ENCODE results near the gene CBFA2T3.

Gene CBFA2T3

DNA sequence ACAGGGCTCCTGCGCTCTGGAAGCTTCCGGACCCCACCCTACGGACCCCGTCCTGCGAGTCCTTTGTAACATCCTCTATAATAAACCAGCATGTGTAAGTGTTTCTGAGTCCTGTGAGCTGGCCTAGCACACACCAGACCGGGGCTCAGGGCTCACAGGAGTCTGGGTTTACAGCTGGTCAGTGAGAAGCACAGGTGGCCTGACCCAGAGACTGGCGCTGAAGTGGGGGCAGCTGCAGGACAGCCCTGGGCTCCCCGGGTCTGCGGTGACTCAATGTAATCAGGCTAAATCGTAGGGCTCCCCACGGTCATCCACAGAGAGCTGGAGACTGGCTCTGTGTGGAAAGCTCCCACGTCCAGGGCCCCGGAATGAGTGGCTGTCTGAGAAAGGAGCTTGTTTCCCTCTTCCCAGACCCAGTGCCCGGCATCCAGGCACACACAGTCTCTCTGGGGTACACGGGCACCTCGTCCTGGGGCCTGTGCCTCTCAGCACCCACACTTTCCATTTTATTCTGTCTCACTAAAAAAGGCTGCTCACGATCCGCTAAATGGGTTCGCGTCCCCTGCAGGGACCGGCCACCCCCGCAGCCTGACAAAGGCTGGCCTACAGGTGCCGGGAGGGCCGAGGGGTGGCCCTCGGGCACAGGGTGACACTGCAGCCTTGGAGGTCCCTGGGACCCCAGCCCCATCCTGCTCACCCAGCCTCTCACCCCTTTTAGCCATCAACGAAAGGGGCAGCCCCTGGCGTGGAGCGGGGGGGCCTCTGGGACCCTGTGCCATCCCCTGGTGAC lies 18.9 kb upstream of the CBFA2T3 start:
- DNase-seq (ENCODE audit: low read depth in 2 of 2), result no peak

DNA sequence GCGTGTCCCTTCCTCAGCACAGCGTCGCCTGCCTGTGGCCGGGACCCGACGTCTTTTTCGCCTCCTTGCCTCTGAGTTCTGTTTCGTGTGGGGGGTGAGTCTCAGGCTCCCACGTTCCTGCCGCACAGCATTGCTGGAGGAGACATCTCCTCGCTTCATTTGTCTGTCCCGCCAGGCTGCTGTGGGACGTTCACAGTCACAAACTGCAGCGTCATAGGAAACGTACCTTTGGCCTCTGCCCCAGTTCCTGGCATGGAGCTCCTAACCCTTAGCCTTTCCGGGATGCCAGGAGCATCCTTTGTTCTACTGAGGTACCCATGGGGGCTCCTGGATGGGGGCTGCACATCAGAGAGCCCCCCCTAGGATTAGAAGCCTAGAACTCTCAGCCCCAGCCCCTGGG lies 18.2 kb upstream of the CBFA2T3 start:
- no peak for DNase-seq (ENCODE audit: low read depth in 2 of 2)

DNA sequence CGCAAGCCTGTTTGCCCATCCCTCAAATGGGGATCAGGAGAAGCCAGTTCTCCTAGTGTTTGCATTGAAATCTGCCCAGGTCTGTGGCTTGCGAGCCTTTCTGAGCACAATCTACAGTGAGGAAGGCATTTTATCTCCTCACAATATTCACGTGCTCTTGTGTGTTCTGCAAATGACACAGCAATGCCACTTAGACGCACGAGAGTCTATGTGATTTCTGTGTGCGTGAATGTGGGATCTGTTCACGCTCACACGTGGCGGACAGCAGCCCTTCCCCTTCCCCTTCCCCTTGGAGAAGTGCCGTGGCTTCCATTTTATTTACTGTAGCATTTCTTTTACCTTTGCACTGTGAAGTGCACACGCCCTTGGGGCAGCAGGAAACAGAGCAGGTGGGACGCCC lies 17.7 kb upstream of the CBFA2T3 start:
- DNase-seq (ENCODE audit: low read depth in 2 of 2), result no peak

DNA sequence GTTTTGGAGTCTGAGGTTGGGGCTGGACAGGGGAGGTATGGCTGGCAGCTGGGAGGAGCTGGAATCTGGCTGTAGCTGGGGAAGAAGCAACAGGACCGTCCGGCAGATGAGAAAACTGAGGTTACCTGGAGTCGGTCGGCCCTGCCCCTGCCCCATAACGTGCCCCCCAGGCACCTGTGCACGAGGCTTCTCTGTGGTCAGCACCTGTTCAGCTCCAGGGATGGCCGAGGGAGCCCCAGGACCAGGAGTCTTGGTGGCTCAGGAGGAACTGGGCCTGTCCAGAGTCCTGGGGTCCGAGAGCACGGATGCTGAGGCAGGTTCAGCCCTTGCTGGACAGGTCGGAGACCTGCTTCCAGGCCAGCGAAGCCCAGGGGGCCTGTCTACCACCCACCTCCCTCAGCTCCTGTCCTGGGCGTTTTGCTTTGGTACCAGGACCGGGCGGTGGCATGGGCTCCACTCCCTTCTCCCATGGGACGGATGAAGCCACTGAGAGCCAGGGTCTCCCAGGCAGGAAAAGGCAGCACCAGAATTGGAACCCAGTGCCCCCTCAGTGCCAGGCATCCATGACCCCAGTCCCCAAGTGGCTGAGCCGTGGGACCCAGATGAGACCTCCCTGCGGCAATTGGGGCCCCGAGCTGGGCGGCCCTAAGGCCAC lies 17.1 kb upstream of the CBFA2T3 start:
- no peak for DNase-seq (ENCODE audit: low read depth in 2 of 2)

DNA sequence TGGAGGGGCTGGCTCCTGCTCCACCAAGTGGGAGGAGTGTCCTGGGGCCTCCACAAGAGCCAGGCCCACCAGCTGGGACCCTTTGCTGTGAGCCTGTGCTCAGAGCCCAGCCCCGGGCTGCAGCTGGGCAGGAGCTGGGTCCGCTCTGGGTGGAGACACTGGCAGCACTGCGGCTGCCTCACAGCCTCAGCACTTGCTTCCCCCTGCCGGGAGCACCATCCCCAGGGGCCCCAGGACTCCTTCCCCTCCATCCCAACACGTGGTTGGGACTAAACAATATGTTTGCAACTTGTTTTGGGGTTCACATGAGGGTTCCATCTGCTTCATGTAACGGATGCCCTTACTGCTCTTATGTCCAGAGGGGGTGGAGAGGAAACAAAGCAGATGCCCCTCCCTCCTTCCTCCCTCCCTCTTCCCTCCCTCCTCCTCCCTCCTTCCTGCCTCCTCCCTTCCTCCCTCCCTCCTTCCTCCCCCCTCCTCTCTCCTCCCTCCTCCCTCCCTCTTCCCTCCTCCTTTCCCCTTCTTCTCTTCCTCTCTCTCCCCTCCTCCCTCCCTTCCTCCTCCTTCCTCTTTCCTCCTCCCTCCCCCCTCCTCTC lies 16.3 kb upstream of the CBFA2T3 start:
- DNase-seq (ENCODE audit: low read depth in 2 of 2), result no peak

DNA sequence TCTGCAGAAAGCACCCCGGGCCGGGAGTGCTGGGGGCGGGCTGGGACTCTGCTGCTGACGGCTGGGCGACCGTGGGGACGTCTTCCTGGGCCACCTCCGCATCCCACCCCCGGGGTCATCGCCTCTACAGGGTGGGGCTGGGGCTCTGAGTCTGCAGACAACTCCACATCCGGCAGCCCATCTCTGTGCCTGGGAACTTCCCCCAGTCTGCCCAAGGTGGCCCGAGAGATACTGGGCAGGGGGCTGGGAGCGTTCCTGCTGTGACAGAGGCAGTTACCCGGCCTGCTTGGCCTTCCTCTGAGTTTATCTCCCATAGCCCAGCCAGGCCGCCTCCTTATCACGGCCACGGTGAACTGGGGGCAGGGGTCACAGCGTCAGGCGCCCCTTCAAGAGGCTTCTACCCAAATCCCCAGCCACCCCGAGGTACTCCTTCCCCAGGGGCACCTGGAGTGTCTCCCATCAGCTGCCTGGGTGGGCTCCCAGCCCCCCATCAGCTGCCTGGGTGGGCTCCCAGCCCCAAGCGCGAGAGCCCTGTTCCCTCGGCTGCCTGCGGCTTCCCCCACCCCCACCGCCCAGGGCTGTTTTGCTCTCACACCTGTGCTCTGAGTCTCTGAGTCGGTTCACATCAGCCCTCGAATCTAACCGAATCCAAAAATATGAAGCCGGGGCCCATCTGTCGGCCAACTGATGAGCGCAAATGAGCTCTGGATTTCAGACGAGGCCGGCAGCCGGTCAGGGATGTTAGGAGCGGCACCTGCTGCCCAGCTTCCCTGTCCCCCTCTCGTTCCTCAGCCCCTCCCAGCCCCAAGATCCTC lies 15.6 kb upstream of the CBFA2T3 start:
- DNase-seq (ENCODE audit: low read depth in 2 of 2), result no peak

DNA sequence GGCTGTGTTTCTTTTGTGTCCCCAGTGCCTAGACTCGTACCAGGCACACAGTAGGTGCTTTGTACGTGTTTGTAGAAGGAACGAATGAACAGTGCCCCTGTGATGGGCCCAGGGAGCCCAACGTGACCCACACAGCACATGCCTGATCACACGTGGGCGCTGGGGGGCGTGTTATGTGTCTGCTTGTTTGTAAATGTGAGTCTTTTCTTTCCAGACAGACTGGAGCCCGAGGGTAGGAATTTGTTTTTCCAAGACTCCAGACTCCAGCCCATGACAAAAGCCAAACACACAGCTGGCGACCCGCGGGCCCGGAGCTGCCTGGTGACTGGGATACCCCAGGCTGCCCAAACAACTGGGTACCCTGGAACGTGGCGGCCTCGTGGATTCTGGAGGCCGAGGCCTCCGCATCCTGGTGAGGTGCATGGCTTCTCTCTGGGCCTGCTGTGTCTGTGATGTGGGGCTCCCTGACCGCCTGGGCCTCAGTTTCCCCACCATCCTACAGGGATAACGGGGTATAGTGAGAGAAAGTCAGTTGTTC lies 14.9 kb upstream of the CBFA2T3 start:
- DNase-seq (ENCODE audit: low read depth in 2 of 2), result no peak

DNA sequence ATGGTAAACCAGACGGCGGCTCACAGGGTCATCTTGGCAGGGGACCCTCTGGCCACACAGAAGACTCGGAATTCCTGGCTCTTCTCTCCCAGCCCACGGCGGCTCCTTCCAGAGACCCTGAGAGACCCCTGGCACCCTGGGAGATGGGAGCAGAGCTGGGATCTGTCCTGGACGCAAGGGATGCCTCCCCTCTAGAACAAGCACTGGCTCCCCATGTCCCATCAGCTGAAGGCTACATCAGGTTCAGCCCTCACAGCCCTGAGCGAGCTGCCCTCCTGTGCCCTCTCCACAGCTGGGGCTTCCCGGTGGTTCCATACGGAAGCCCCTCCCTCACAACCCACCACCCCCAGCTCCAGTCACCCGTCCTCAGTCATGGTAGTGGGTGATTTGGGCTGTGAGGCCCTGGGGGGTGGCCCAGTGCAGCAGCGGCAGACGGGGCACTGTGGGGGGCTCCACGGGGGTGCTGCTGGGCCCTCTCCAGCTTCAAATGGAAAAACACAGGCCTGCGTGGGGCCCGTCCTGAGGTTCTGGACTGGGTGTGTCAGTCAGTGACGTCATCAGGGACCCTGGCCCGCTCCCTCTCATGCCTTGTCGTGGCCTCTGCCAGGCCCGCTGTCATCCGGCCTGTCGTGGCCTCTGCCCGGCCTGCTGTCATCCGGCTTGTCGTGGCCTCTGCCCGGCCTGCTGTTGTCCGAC lies 13.0 kb upstream of the CBFA2T3 start:
- no peak for DNase-seq (ENCODE audit: low read depth in 2 of 2)

DNA sequence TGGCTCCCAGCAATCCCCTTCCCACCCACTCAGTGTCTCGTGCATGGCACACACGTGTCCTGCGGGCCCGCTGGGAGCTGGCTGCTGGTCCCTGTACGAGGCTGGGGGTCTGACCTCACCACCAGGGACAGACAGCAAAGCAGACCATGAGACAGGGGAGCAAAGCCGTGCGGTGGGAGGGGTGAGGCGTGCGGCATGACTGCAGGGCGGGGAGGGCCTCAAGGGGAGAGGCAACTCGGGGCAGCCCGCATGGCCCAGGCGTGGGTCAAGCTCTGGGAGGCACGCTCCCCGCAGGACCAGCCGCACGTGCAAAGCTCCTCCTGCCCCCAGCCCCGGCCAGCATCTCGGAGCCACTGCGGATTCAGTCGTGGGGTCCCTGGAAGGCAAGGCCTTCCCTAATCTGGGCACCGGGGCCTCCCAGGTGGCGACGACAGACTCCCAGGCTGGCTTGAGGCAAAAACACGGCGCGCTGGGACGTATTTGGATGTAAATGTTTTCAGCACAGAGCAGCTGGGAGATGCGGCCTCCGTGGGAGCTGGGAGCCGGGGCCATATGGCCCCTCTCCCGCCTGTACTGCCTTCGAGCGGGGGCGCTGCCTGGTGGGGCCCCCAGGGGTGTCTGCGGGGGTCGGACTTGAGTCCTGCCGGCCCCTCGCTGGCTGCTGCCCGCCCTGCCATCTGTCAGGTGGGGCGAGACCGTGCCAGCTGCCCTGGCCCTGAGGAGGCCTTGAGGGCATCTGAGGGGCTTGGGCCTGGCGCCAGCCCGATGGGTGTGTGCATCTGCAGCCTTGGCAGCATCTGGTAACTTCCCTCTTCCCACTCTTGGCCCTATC lies 12.2 kb upstream of the CBFA2T3 start:
- DNase-seq (ENCODE audit: low read depth in 2 of 2), result no peak

DNA sequence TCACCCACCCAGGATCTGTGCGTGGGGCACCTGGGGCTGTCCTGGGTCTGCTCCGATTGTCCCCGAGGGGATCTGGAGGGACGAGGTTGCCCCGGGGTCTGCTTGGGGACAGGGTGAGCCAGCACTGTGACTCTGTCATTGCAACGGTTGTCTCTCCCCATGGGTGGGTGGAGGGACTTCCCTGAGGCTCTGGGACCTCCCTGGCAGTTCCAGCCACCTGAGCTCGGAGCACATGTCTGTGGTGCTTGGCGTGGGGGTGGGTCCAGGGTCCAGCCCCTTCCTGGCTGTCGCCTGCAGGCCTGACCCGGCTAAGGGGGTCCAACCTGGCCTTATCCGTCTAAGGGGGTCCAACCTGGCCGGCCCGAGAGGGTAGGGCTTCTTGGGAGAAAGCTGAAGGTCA lies 8.5 kb upstream of the CBFA2T3 start:
- no peak for DNase-seq (ENCODE audit: low read depth in 2 of 2)

DNA sequence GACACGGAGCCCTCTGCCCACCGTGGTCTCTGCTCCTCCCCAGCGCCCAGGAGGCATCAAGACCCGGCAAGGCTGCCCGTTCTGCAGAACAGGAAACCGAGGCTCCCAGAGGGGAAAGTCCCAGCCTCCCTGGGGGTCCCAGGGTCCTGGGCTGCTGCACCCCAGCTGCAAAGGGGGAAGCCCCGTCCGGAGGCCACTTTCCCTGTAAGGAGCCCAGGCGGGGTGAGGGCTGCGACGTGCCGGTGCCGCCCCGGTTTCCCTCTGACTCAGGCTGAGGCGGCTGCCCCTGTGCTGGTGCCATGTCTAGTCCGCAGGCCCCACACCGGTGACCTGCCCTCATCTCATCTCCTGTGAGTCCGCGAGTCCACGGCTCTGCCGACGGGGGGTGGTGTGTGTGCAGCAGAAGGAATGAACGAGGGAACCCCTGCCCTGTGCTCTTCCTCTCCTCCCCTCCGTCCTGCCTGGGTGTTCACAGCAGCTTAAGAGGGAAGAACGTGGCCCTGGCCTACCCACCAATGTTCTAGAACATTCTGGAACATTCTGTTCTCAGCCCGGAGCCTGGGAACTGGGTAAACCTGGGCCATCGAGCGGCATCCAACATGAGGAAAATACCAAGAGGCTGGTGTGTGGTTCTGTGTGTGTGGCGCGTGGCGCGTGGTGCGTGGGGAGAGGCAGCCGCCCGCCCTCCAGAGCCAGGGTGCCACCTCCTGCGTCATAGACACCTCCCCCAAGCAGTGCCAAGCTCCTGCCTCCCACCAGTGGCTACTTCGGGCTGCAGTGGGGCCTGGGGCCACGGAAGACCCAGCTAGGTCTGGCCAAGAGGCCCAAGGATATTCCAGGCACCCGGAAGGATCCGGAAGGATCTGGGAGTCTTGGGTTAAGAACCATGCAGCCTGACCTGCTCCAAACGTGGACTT lies 7.0 kb upstream of the CBFA2T3 start:
- no peak for DNase-seq (ENCODE audit: low read depth in 2 of 2)

DNA sequence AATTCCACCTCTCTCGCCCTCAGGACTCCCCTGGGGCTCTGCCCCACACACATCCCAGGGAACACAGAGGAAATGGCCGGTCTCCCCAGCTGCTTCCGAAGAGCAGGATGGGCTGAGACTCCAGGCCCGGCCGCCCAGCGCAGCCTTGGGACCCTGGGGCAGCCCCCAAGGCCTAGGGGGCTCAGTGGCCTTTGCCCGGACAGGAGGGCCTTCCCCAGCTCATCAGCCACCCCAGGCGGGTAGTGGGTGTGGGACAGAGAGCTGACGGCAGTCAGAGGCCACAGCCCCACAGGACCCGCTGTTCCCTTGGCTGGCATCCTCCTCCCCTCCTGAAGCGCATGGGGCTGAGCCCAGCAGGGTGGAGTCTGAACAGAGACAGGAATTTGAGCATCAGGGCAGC lies 6.2 kb upstream of the CBFA2T3 start:
- no peak for DNase-seq (ENCODE audit: low read depth in 2 of 2)

DNA sequence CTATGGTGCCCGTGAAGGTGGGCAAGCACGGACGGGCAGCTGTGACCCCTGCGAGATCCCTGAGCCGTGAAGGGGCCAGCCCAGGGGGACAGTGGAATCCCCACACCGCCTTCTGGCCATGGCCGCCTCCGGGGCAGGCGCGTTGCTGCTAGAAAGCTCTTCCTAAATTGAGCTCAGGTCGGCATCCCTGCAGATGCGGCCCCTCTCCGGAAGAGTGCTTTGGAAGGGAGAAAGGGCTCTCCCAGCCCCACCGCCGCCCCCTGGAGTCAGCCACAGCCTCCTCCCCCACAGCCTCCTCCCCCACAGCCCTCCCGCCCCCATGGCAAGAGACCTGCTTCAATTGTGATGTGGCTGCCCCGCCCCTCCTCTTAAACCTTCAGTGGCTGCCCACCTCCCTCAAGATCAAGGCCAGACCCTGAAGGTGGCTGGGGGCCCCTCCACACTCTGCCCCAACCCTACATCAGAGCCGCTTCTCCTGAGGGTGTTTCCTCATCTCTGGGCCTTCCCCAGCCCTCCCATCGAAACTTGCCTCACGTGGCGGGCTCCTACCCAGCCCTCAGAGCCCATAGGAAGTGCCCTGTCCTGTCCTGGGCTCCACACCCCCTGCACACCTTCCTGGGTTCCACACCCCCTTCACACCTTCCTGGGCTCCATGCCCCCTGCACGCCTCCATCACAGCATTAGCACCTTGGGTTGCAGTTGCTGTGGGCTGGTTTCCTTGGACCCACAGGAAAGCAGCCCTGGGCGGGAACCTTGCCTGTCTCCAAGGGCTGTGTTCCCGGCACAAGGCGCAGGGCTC lies 5.5 kb upstream of the CBFA2T3 start:
- DNase-seq (ENCODE audit: low read depth in 2 of 2), result no peak

DNA sequence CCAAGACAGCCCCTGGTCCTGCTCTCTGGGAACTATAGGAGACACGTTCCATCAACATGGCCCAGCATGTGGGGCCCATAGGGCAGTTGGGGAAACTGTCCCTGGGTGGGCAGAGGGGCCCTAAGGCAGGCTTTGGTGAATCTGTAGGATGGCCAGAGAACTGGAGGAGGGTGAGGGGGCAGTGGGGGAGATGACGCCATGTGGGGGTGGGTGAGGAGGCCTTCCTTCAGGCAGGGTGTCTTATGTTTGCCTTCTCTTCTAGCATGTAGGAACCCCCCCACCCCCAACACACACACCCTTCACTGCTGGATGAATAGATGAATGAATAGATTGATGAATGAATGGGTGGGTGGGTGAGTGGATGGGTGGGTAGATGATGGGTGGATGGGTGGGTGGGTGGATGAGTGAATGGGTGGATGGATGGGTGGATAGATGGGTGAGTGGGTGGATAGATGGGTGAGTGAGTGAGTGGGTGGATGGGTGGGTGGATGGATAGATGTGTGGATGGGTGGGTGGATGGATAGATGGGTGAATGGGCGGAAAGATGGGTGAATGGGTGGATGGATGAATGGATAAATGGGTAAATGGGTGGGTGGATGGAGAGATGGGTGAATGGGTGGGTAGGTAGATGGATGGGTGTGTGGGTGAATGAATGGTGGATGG lies 2.5 kb upstream of the CBFA2T3 start:
- DNase-seq (ENCODE audit: low read depth in 2 of 2), result no peak

DNA sequence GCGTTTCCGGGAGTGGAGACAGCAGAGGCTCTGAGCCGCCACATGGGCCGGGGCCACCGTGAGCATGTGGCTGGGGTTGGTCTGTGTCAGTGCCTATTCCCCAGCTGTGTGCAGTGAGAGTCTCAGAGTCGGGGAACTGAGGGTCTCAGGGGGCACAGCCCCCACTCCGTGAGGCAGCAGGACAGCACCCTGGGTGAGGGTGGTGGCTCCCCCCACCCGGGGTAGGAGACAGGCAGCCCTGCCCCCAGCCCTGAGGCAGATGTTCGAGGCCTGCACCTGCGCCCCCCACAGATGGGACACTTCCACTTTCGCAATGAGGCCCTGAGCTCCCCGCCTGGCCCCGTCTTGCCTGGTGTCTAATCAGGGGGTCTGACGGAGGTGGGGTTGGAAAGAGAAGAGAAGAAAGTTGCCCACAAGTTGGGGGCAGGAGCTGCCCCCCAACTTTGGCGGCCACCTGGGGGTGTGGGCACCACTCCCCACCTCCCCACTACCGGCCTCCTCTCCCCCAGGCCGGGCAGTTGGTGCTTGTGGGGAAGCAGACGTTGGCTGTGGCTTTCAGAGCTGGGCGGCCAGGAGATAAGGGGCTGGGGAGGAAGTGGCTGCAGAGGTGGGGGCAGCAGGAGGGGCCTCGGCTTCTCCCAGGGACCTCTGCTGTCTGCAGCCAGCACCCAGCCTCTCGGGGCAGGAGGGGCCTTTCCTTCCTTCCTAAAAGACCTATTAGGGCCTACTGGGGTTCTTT lies 1.8 kb upstream of the CBFA2T3 start:
- no peak for DNase-seq (ENCODE audit: low read depth in 2 of 2)

DNA sequence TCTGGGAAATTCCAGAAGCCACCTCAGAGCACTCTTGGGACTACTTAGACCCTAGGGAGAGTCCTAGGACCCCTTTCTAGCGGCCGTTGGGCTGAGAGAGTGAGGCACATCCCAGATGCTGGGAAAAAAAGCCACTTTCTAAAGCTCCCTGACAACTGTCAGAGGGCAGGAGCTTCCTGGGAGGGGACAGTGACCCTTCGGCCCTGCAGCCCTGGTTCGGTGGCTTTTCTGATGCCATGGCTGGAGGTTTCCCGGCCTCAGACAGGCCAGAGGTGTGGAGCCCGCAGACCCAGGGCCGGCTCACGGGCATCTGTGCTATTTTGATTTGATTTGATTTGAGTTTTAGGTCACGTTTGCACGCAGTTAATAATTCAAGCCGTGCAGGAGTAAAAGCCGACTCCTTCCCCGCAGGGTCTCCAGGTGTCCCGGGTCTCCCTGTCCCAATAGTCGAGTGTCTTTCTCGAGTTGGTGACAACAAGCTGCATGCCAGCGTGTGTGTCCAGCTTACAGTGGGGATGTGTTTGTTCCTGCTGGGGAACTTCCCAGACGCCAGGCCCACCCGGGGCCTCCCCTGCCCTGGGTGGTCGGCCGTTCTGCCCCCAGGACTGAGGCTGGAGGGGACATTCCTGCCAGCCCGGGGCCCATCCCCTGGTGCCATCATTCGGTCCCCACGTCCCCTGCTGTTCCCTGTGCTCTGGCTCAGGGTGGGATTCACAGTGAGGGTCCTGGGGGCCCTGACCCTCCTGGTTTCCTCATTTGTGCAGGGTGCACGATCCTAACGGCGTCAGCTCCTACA lies 1.0 kb upstream of the CBFA2T3 start:
- no peak for DNase-seq (ENCODE audit: low read depth in 2 of 2)
